ENCODE data around the gene MIGA2.

The MIGA2 gene

GRCh38 chr9:129073404-129073803, 37.0 kb downstream of the MIGA2 start:
- DNase-seq (ENCODE audit: low read depth in 2 of 2) = no peak

- no peak for DNase-seq (ENCODE audit: low read depth in 2 of 2)
These were observed 37.7 kb downstream of the MIGA2 start for GRCh38 chr9:129074106-129074505.

GRCh38 chr9:129075996-129076639, 39.7 kb downstream of the MIGA2 start:
- no peak for DNase-seq (ENCODE audit: low read depth in 2 of 2)

- DNase-seq (ENCODE audit: low read depth in 2 of 2) = no peak
These were observed 40.2 kb downstream of the MIGA2 start for GRCh38 chr9:129076640-129077037.

- DNase-seq (ENCODE audit: low read depth in 2 of 2) = no peak
These were observed 40.8 kb downstream of the MIGA2 start for GRCh38 chr9:129077236-129077635.

- no peak for DNase-seq (ENCODE audit: low read depth in 2 of 2)
These were observed 42.5 kb downstream of the MIGA2 start for GRCh38 chr9:129078691-129079503.

- DNase-seq (ENCODE audit: low read depth in 2 of 2) = no peak
These were observed 43.4 kb downstream of the MIGA2 start for GRCh38 chr9:129079829-129080228.

GRCh38 chr9:129080298-129080600, 43.8 kb downstream of the MIGA2 start:
- no peak for DNase-seq (ENCODE audit: low read depth in 2 of 2)

- DNase-seq (ENCODE audit: low read depth in 2 of 2) = peak; percentile 98 to 99
These were observed 44.4 kb downstream of the MIGA2 start, which contains the start of gene DOLPP1 for GRCh38 chr9:129080601-129081387. Gene DOLPP1 (plus strand): TSS chr9:129081111. CDS start chr9:129081132, 21 bp downstream.

GRCh38 chr9:129081388-129081904, 45.0 kb downstream of the MIGA2 start:
- no peak for DNase-seq (ENCODE audit: low read depth in 2 of 2)

- no peak for DNase-seq (ENCODE audit: low read depth in 2 of 2)
These were observed 47.7 kb downstream of the MIGA2 start for GRCh38 chr9:129084087-129084486.

GRCh38 chr9:129089246-129089645, 52.8 kb downstream of the MIGA2 start:
- DNase-seq (ENCODE audit: low read depth in 2 of 2) = no peak

GRCh38 chr9:129093602-129094386, 57.4 kb downstream of the MIGA2 start:
- DNase-seq (ENCODE audit: low read depth in 2 of 2) = no peak

- DNase-seq (ENCODE audit: low read depth in 2 of 2) = no peak
These were observed 58.2 kb downstream of the MIGA2 start for GRCh38 chr9:129094387-129095169.

GRCh38 chr9:129095170-129095667, 58.8 kb downstream of the MIGA2 start:
- no peak for DNase-seq (ENCODE audit: low read depth in 2 of 2)

- no peak for DNase-seq (ENCODE audit: low read depth in 2 of 2)
These were observed 59.5 kb downstream of the MIGA2 start for GRCh38 chr9:129095908-129096307.

GRCh38 chr9:129097671-129098306, 61.4 kb downstream of the MIGA2 start:
- DNase-seq (ENCODE audit: low read depth in 2 of 2) = no peak

- no peak for DNase-seq (ENCODE audit: low read depth in 2 of 2)
These were observed 61.9 kb downstream of the MIGA2 start for GRCh38 chr9:129098328-129098727.

- DNase-seq (ENCODE audit: low read depth in 2 of 2) = no peak
These were observed 64.2 kb downstream of the MIGA2 start for GRCh38 chr9:129100383-129101169.
